Measurements from ENCODE around the gene C5orf58.
"Not testable (repeated sequence)": the region's sequence is repeated elsewhere in the genome, so short reads cannot be mapped to it uniquely, and the experiment has no call there.

C5orf58 gene

GRCh38 chr5:170233358-170233892, 640 bp downstream of the C5orf58 start:
- no peak for TF ChIP-seq MAX (IDR thresholded peaks at IDR 0.05; ENCODE audit: low read depth, low read length)
- TF ChIP-seq MYC (IDR thresholded peaks at IDR 0.05; ENCODE audit: low read depth, low read length), result no peak
- TF ChIP-seq, protein P1, sequence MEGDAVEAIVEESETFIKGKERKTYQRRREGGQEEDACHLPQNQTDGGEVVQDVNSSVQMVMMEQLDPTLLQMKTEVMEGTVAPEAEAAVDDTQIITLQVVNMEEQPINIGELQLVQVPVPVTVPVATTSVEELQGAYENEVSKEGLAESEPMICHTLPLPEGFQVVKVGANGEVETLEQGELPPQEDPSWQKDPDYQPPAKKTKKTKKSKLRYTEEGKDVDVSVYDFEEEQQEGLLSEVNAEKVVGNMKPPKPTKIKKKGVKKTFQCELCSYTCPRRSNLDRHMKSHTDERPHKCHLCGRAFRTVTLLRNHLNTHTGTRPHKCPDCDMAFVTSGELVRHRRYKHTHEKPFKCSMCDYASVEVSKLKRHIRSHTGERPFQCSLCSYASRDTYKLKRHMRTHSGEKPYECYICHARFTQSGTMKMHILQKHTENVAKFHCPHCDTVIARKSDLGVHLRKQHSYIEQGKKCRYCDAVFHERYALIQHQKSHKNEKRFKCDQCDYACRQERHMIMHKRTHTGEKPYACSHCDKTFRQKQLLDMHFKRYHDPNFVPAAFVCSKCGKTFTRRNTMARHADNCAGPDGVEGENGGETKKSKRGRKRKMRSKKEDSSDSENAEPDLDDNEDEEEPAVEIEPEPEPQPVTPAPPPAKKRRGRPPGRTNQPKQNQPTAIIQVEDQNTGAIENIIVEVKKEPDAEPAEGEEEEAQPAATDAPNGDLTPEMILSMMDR (IDR thresholded peaks at IDR 0.05; ENCODE audit: low read depth, low read length), result no peak

GRCh38 chr5:170235876-170236864, 3.4 kb downstream of the C5orf58 start:
- no peak for TF ChIP-seq POLR2A (IDR thresholded peaks at IDR 0.05; ENCODE audit: extremely low read depth, insufficient read length)
- no peak for TF ChIP-seq MAX (IDR thresholded peaks at IDR 0.05; ENCODE audit: low read depth, low read length)
- TF ChIP-seq, protein P1 (IDR thresholded peaks at IDR 0.05; ENCODE audit: low read depth, low read length), result no peak
- TF ChIP-seq MYC (IDR thresholded peaks at IDR 0.05; ENCODE audit: low read depth, low read length), result no peak
- H3K4me3 ChIP-seq (ENCODE audit: low read depth, low read length), result no peak overlapping the region

More at GRCh38 chr5:170233358-170233892, 640 bp downstream of the C5orf58 start:
- DNase-seq (ENCODE audit: low read depth), result no peak
- no peak overlapping the region for H3K4me3 ChIP-seq (ENCODE audit: low read depth, low read length)

GRCh38 chr5:170238456-170239196, 5.8 kb downstream of the C5orf58 start:
- TF ChIP-seq MAX (IDR thresholded peaks at IDR 0.05; ENCODE audit: low read depth, low read length) (no peak), POLR2A (IDR thresholded peaks at IDR 0.05; ENCODE audit: extremely low read depth, insufficient read length) (no peak), MYC (IDR thresholded peaks at IDR 0.05; ENCODE audit: low read depth, low read length) (no peak)
- TF ChIP-seq, protein P1 (IDR thresholded peaks at IDR 0.05; ENCODE audit: low read depth, low read length), result no peak
- no peak overlapping the region for H3K4me3 ChIP-seq (ENCODE audit: low read depth, low read length)
- DNase-seq (ENCODE audit: low read depth), result no peak

More at GRCh38 chr5:170235876-170236864, 3.4 kb downstream of the C5orf58 start:
- DNase-seq (ENCODE audit: low read depth), result no peak

GRCh38 chr5:170245436-170245835, 12.7 kb downstream of the C5orf58 start:
- not testable (repeated sequence) for DNase-seq (ENCODE audit: low read depth); H3K4me3 ChIP-seq (ENCODE audit: low read depth, low read length)

DNA sequence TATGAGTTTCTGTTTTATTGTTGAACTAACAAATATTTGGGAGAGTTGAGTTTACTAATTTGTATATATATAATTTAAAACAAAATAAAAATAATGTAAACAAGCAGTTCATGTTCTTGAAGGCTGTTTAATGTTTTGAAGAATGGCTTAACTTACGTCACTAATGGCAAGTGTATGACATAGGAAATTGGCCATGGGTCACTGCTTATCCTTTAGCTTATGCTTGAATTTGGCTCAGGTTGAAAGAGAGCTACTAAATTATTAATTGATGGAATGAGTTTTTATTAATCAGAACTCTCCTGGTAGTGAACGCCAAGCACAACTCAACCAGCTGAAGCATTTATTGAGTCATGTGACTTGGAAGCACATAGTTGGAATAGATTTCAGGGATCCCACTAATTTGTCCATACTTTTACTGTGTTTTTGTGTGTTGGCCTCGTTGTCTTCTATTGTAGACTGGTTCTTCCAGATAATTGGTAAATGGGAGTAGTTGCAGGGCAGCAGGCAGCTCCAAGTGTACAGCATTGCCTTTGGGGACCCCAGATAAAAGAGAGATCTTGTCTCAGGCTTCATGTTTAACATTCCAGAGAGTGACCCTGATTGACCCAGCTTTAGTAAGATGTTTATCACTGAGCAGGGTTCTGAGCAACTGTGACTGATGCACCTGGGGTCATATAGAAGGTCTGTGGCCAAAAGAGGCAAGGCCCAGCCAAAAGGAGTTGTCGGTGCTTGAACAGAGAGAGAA, 13.5 kb downstream of the C5orf58 start:
- DNase-seq (ENCODE audit: low read depth), result no peak
- no peak overlapping the region for H3K4me3 ChIP-seq (ENCODE audit: low read depth, low read length)
- no peak for TF ChIP-seq POLR2A (IDR thresholded peaks at IDR 0.05; ENCODE audit: extremely low read depth, insufficient read length)
- TF ChIP-seq MAX (IDR thresholded peaks at IDR 0.05; ENCODE audit: low read depth, low read length), result no peak
- TF ChIP-seq, protein P1 (IDR thresholded peaks at IDR 0.05; ENCODE audit: low read depth, low read length), result no peak
- TF ChIP-seq MYC (IDR thresholded peaks at IDR 0.05; ENCODE audit: low read depth, low read length), result no peak

Data from NB4 (cell line).